A549 (cell line): ENCODE data around the gene RALGDS. TPM values are rescaled to one million over a fixed set of nuclear protein-coding genes. Genes with fewer than 3 reads are reported as not detected.

ENCODE experiments used
- ATAC-seq, 2 experiments: fragments of 200-7000 bp in 1 of 2; fragments of >200 bp in 1 of 2; cut with Nextera tagmentation in 1 of 2; cut with Tn5 transposase in 1 of 2; 3 replicates each; pipeline versions ENCODE4 v1.8.0 to v1.9.1; 2018 to 2020; ENCODE audit warnings: mild to moderate bottlenecking in 1 of 2, moderate library complexity in 1 of 2
- CTCF ChIA-PET: fragments of 300-600 bp; sonication (Branson Sonifier 250); formaldehyde crosslinking; extraction: SDS; loops from one replicate; lab custom pipeline; 2021; ENCODE audit warnings: antibody characterized with exemption, inconsistent platforms; lab: Yijun Ruan, JAX
- POLR2A ChIA-PET: fragments of 350-600 bp; formaldehyde crosslinking; extraction: SDS; loops from one replicate; lab custom pipeline; 2021; ENCODE audit warnings: antibody characterized with exemption, inconsistent platforms; lab: Yijun Ruan, JAX
- DNase-seq, 2 experiments: peaks; one replicate each; pipeline versions ENCODE4 v3.0.0 to v3.0.0-alpha.2; 2011 to 2016; ENCODE audit warnings: low read depth in 1 of 2, low spot score in 1 of 2
- FAIRE-seq: peaks from 2 replicates; lab custom pipeline; 2011; peaks lifted over from hg19 to GRCh38; lab: Jason Lieb, UNC
- H3K27ac ChIP-seq, 2 experiments: fragments of >200 bp; sonication (Bioruptor Twin); formaldehyde crosslinking; 3 replicates each; pipeline ENCODE4 v1.5.1; 2016 to 2017
- H3K4me1 ChIP-seq: fragments of >200 bp; sonication (Bioruptor Twin); formaldehyde crosslinking; 3 replicates; pipeline ENCODE4 v1.6.1; 2016
- H3K4me2 ChIP-seq: fragments of >200 bp; sonication (Bioruptor Twin); formaldehyde crosslinking; 3 replicates; pipeline ENCODE4 v1.6.1; 2016
- H3K4me3 ChIP-seq: fragments of >200 bp; sonication (Bioruptor Twin); formaldehyde crosslinking; 3 replicates; pipeline ENCODE4 v1.5.1; 2016
- H3K9me3 ChIP-seq: fragments of >200 bp; sonication (Bioruptor Twin); formaldehyde crosslinking; 3 replicates; pipeline ENCODE4 v1.6.1; 2016
- BCL3 ChIP-seq: fragments of >200 bp; sonication (Bioruptor Twin); formaldehyde crosslinking; IDR thresholded peaks from 3 replicates; pipeline ENCODE4 v1.6.1; 2016
- BHLHE40 ChIP-seq: IDR thresholded peaks from 2 replicates; pipeline ENCODE4 v1.6.1; 2012; ENCODE audit warnings: low read depth, low read length, inconsistent platforms
- CBX2 ChIP-seq: fragments of 200-600 bp; sonication (generic); IDR thresholded peaks from 2 replicates; pipeline ENCODE4 v1.6.1; 2016; ENCODE audit warnings: low read depth, mild to moderate bottlenecking, borderline replicate concordance
- CEBPB ChIP-seq, 2 experiments: fragments of >200 bp in 1 of 2; sonication (Bioruptor Twin) in 1 of 2; formaldehyde crosslinking in 1 of 2; IDR thresholded peaks; 2 replicates each; pipeline ENCODE4 v1.6.1; 2012 to 2016
- CHD2 ChIP-seq: fragments of 150-350 bp; IDR thresholded peaks from 2 replicates; pipeline ENCODE4 v1.6.1; 2014; ENCODE audit warnings: low read length; ENCODE audit not compliant: partially characterized antibody
- CHD4 ChIP-seq: fragments of 200-600 bp; sonication (generic); IDR thresholded peaks from 2 replicates; pipeline ENCODE4 v1.6.1; 2016; ENCODE audit warnings: antibody characterized with exemption, mild to moderate bottlenecking, borderline replicate concordance
- E2F6 ChIP-seq: IDR thresholded peaks from 2 replicates; pipeline ENCODE4 v1.6.1; 2012; ENCODE audit warnings: low read depth, borderline replicate concordance
- EHMT2 ChIP-seq: fragments of 200-600 bp; sonication (generic); IDR thresholded peaks from 2 replicates; pipeline ENCODE4 v1.6.1; 2016; ENCODE audit warnings: antibody characterized with exemption, low read depth, mild to moderate bottlenecking, moderate library complexity
- ESRRA ChIP-seq: fragments of 150-350 bp; IDR thresholded peaks from 2 replicates; pipeline ENCODE4 v1.6.1; 2014; ENCODE audit warnings: mild to moderate bottlenecking, low read length, borderline replicate concordance
- FOSL2 ChIP-seq, 2 experiments: fragments of 450-650 bp in 1 of 2; fragments of >200 bp in 1 of 2; sonication (Bioruptor Twin) in 1 of 2; formaldehyde crosslinking; IDR thresholded peaks; 2 replicates each; pipeline versions ENCODE4 v1.5.0 to v1.6.1; 2016 to 2020; ENCODE audit warnings: mild to moderate bottlenecking in 1 of 2, moderate library complexity in 1 of 2
- FOXS1 ChIP-seq: fragments of 250-450 bp; sonication (Bioruptor Pico); IDR thresholded peaks from 2 replicates; pipeline ENCODE4 v1.5.0; 2020; ENCODE audit warnings: mild to moderate bottlenecking, moderate library complexity
- GATA3 ChIP-seq: IDR thresholded peaks from 2 replicates; pipeline ENCODE4 v1.6.1; 2012; ENCODE audit warnings: borderline replicate concordance
- HDAC2 ChIP-seq: fragments of 200-600 bp; sonication (generic); IDR thresholded peaks from 2 replicates; pipeline ENCODE4 v1.6.1; 2016
- HES2 ChIP-seq: fragments of >200 bp; sonication (Bioruptor Twin); formaldehyde crosslinking; IDR thresholded peaks from 2 replicates; pipeline ENCODE4 v1.6.1; 2016
- HMGXB4 ChIP-seq: fragments of 250-450 bp; sonication (Bioruptor Pico); IDR thresholded peaks from 2 replicates; pipeline ENCODE4 v1.5.0; 2021; ENCODE audit warnings: mild to moderate bottlenecking, moderate library complexity, borderline replicate concordance
- HOXA7 ChIP-seq: fragments of 250-450 bp; sonication (Bioruptor Pico); IDR thresholded peaks from 2 replicates; pipeline ENCODE4 v1.5.0; 2020; ENCODE audit warnings: mild to moderate bottlenecking, moderate library complexity
- JUN ChIP-seq, 2 experiments: fragments of >200 bp; sonication (Bioruptor Twin); formaldehyde crosslinking; IDR thresholded peaks; 2 replicates in 1 of 2; 3 replicates in 1 of 2; pipeline ENCODE4 v1.6.1; 2016 to 2017
- JUNB ChIP-seq: fragments of >200 bp; sonication (Bioruptor Twin); formaldehyde crosslinking; IDR thresholded peaks from 2 replicates; pipeline ENCODE4 v1.6.1; 2016
- KDM1A ChIP-seq: fragments of 200-600 bp; sonication (generic); IDR thresholded peaks from 2 replicates; pipeline ENCODE4 v1.6.1; 2016; ENCODE audit warnings: low read depth, mild to moderate bottlenecking
- KDM5A ChIP-seq: fragments of 200-600 bp; sonication (generic); IDR thresholded peaks from 2 replicates; pipeline ENCODE4 v1.6.1; 2016; ENCODE audit warnings: antibody characterized with exemption, mild to moderate bottlenecking
- NFE2L2 ChIP-seq: fragments of 150-350 bp; conservative IDR thresholded peaks from 2 replicates; pipeline ENCODE4 v1.6.1; 2014; ENCODE audit warnings: low read length
- POLR2A ChIP-seq: IDR thresholded peaks from 2 replicates; pipeline ENCODE4 v1.6.1; 2012; ENCODE audit warnings: mild to moderate bottlenecking, low read length
- RCOR1 ChIP-seq: fragments of 150-350 bp; IDR thresholded peaks from 2 replicates; pipeline ENCODE4 v1.6.1; 2014; ENCODE audit warnings: antibody characterized with exemption, low read length, low read depth
- REST ChIP-seq: fragments of 200-600 bp; sonication (generic); IDR thresholded peaks from 2 replicates; pipeline ENCODE4 v1.6.1; 2016; ENCODE audit warnings: antibody characterized with exemption, mild to moderate bottlenecking, moderate library complexity
- RFX5 ChIP-seq: fragments of 450-650 bp; IDR thresholded peaks from 2 replicates; pipeline ENCODE4 v1.7.1; 2014; ENCODE audit warnings: antibody characterized with exemption, mild to moderate bottlenecking, moderate library complexity
- ZC3H11A ChIP-seq: fragments of 450-650 bp; IDR thresholded peaks from 2 replicates; pipeline ENCODE4 v1.6.1; 2014; ENCODE audit warnings: antibody characterized with exemption, mild to moderate bottlenecking
- WGBS: methylation state at CpG from one replicate; pipeline ENCODE4 v1.1.6; 2017; ENCODE audit errors: missing lambda C conversion rate; 5-methylcytosine and 5-hydroxymethylcytosine counted together
- polyA plus RNA-seq, 4 experiments: library from polyadenylated mRNA; depleted of rRNA in 3 of 4; stranded (reverse); fragments of >200 nt; fragmentation: RNase III in 1 of 4; extraction: RNeasy Plus Mini Kit Qiagen cat#74134 plus additional on column Dnase treatment in 1 of 4; gene quantifications; 2 replicates in 3 of 4; 3 replicates in 1 of 4; pipeline ENCODE4 v1.2.3, GENCODE V29; 2011 to 2017

RALGDS gene
- polyA plus RNA-seq, 2 of the 4 experiments (the other 2 are of a cell fraction): 8.9 to 12.1 TPM

GRCh38 chr9:133089271-133089671 lies 31.8 kb downstream of the RALGDS start:
- whole genome bisulfite sequencing: 86% methylated on average over 6 of the region's 6 CpGs
- peak in 1 of 2 experiments; percentile 17 for DNase-seq
- Histone ChIP-seq H3K27ac (no peak overlapping the region), H3K9me3 (no peaks in the 10 kb centered on the region), H3K4me2 (no peak overlapping the region), H3K4me3 (no peak overlapping the region), H3K4me1 (no peaks in the 10 kb centered on the region)
- ChIA-PET POLR2A (no interaction called here), CTCF (interaction anchor here (1.2 to 5.2 kb wide), 6 partner anchors 10 to 97 kb away, joined by 3 to 39 read pairs (median 5); no protein-coding TSS in a partner anchor)
- no peak for TF ChIP-seq HES2
- TF ChIP-seq HOXA7 (CRISPR knock-in tag): no peak
- no peak for TF ChIP-seq JUNB
- TF ChIP-seq NFE2L2: no peak
- TF ChIP-seq HMGXB4: no peak
- TF ChIP-seq KDM1A: no peak
- no peak for TF ChIP-seq EHMT2
- no peak for TF ChIP-seq BCL3
- TF ChIP-seq POLR2A: no peak
- TF ChIP-seq KDM5A: no peak
- TF ChIP-seq ZC3H11A: no peak
- TF ChIP-seq REST: no peak
- TF ChIP-seq ESRRA: no peak
- TF ChIP-seq HDAC2: no peak
- no peak for TF ChIP-seq CHD4
- no peak for TF ChIP-seq FOXS1 (CRISPR knock-in tag)
- TF ChIP-seq CBX2: no peak
- no peak for TF ChIP-seq JUN (IDR thresholded peaks at IDR 0.05)
- ATAC-seq: peak in 1 of 2 experiments; percentile 51; a peak in 3 of 6 replicates
- no peak for FAIRE-seq

- FAIRE-seq: no peak
- H3K27ac ChIP-seq: no peak overlapping the region
- H3K4me1 ChIP-seq: no peaks in the 10 kb centered on the region
- no peak for DNase-seq
- POLR2A ChIA-PET: no interaction called here
- H3K4me3 ChIP-seq: no peak overlapping the region
- no peak for ATAC-seq
- H3K9me3 ChIP-seq: no peaks in the 10 kb centered on the region
- WGBS: 83% methylated on average over 7 of the region's 7 CpGs
- CTCF ChIA-PET: interaction anchor here (1.2 to 5.2 kb wide), 5 partner anchors 9 to 97 kb away, joined by 3 to 39 read pairs (median 5); no protein-coding TSS in a partner anchor
- no peak overlapping the region for H3K4me2 ChIP-seq
- no peak for TF ChIP-seq CHD2
- TF ChIP-seq BHLHE40: no peak
- no peak for TF ChIP-seq CEBPB (IDR thresholded peaks at IDR 0.05)
- TF ChIP-seq GATA3: no peak
- no peak for TF ChIP-seq FOSL2 (IDR thresholded peaks at IDR 0.05)
- TF ChIP-seq FOSL2 (CRISPR knock-in tag; IDR thresholded peaks at IDR 0.05): no peak
- no peak for TF ChIP-seq REST
- no peak for TF ChIP-seq RFX5
- TF ChIP-seq RCOR1: no peak
- no peak for TF ChIP-seq HMGXB4
- TF ChIP-seq E2F6: no peak
These were observed 32.3 kb downstream of the RALGDS start for GRCh38 chr9:133088756-133089155.
